ENCODE measurements around the gene SLC22A6. TPM values are rescaled to one million over a fixed set of nuclear protein-coding genes. Genes with fewer than 3 reads are reported as not detected.

Gene SLC22A6
- total and polyA plus RNA-seq, 2 of the 13 experiments (the other 11 are each of a cell fraction or from before 2014, with no cell fraction given): not detected

DNA sequence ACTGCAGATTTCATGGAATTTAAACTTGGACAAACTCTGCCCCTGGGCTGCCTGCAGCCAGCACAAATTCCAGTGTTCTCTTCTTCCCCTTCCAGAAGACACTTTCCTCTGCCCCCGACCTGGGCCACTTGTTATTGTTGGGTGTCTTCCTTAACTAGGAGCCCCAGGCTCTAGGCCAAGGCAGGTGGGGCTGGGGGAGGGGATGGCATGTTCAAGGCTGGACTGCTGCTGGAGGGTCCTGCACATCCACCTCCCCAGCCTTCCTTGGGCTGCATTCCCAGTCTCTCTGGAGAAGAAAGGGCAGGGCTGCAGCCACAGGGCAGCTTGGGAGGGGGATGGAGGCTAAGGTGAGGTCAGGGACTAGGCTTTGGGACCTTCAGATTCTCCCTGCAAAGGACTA is 11.5 kb upstream of the SLC22A6 start:
- Histone ChIP-seq H3K9me3 (ENCODE audit: low read length) (no peaks in the 10 kb centered on the region), H3K27me3 (ENCODE audit: control insufficient read depth in 1 of 2, insufficient read depth in 2 of 2, low read length in 2 of 2) (peaks cover 6 to 8% of the 10 kb centered on the region in 2 experiments), H2AFZ (ENCODE audit: low read length) (no peak overlapping the region), H3K4me1 (ENCODE audit: insufficient read depth, low read length) (no peaks in the 10 kb centered on the region), H3K36me3 (replicated peaks in 1 of 2; ENCODE audit: control insufficient read depth in 1 of 2, insufficient read depth in 2 of 2, low read length in 2 of 2) (no peaks in the 10 kb centered on the region), H3K79me2 (ENCODE audit: insufficient read depth, low read length) (no peaks in the 10 kb centered on the region), H3K4me2 (ENCODE audit: low read depth, low read length) (no peak overlapping the region), H4K20me1 (ENCODE audit: insufficient read depth, low read length) (no peaks in the 10 kb centered on the region), H3K27ac (ENCODE audit: extremely low read length, insufficient read depth, low read length) (no peak overlapping the region), H3K9ac (ENCODE audit: insufficient read depth, low read depth, low read length) (no peak overlapping the region), H3K4me3 (replicated peaks in 1 of 3; ENCODE audit: insufficient read depth in 1 of 3, low read depth in 2 of 3, low read length in 3 of 3) (no peak overlapping the region)
- DNase-seq (ENCODE audit: low spot score) (no peak), FAIRE-seq (no peak), ATAC-seq (no peak)
- intact Hi-C loops (cut with micrococcal nuclease; ENCODE audit: unreplicated experiment): no loop called here
- ChIA-PET POLR2A (no interaction called here), CTCF (ENCODE audit: low intra/inter-chr PET ratio, low total read pairs) (no interaction called here)
- TF ChIP-seq, protein P1, sequence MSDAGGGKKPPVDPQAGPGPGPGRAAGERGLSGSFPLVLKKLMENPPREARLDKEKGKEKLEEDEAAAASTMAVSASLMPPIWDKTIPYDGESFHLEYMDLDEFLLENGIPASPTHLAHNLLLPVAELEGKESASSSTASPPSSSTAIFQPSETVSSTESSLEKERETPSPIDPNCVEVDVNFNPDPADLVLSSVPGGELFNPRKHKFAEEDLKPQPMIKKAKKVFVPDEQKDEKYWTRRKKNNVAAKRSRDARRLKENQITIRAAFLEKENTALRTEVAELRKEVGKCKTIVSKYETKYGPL (CRISPR knock-in tag; IDR thresholded peaks at IDR 0.05): no peak
- TF ChIP-seq, protein P2, sequence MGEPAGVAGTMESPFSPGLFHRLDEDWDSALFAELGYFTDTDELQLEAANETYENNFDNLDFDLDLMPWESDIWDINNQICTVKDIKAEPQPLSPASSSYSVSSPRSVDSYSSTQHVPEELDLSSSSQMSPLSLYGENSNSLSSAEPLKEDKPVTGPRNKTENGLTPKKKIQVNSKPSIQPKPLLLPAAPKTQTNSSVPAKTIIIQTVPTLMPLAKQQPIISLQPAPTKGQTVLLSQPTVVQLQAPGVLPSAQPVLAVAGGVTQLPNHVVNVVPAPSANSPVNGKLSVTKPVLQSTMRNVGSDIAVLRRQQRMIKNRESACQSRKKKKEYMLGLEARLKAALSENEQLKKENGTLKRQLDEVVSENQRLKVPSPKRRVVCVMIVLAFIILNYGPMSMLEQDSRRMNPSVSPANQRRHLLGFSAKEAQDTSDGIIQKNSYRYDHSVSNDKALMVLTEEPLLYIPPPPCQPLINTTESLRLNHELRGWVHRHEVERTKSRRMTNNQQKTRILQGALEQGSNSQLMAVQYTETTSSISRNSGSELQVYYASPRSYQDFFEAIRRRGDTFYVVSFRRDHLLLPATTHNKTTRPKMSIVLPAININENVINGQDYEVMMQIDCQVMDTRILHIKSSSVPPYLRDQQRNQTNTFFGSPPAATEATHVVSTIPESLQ (CRISPR knock-in tag; conservative IDR thresholded peaks at IDR 0.05): no peak
- TF ChIP-seq ZFP82 (CRISPR knock-in tag; IDR thresholded peaks at IDR 0.05; ENCODE audit: borderline replicate concordance) (no peak), SSRP1 (CRISPR knock-in tag; IDR thresholded peaks at IDR 0.05) (no peak)
- TF ChIP-seq, protein P3, sequence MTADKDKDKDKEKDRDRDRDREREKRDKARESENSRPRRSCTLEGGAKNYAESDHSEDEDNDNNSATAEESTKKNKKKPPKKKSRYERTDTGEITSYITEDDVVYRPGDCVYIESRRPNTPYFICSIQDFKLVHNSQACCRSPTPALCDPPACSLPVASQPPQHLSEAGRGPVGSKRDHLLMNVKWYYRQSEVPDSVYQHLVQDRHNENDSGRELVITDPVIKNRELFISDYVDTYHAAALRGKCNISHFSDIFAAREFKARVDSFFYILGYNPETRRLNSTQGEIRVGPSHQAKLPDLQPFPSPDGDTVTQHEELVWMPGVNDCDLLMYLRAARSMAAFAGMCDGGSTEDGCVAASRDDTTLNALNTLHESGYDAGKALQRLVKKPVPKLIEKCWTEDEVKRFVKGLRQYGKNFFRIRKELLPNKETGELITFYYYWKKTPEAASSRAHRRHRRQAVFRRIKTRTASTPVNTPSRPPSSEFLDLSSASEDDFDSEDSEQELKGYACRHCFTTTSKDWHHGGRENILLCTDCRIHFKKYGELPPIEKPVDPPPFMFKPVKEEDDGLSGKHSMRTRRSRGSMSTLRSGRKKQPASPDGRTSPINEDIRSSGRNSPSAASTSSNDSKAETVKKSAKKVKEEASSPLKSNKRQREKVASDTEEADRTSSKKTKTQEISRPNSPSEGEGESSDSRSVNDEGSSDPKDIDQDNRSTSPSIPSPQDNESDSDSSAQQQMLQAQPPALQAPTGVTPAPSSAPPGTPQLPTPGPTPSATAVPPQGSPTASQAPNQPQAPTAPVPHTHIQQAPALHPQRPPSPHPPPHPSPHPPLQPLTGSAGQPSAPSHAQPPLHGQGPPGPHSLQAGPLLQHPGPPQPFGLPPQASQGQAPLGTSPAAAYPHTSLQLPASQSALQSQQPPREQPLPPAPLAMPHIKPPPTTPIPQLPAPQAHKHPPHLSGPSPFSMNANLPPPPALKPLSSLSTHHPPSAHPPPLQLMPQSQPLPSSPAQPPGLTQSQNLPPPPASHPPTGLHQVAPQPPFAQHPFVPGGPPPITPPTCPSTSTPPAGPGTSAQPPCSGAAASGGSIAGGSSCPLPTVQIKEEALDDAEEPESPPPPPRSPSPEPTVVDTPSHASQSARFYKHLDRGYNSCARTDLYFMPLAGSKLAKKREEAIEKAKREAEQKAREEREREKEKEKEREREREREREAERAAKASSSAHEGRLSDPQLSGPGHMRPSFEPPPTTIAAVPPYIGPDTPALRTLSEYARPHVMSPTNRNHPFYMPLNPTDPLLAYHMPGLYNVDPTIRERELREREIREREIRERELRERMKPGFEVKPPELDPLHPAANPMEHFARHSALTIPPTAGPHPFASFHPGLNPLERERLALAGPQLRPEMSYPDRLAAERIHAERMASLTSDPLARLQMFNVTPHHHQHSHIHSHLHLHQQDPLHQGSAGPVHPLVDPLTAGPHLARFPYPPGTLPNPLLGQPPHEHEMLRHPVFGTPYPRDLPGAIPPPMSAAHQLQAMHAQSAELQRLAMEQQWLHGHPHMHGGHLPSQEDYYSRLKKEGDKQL (CRISPR knock-in tag; IDR thresholded peaks at IDR 0.05; ENCODE audit: low read depth): no peak
- TF ChIP-seq, protein P4, sequence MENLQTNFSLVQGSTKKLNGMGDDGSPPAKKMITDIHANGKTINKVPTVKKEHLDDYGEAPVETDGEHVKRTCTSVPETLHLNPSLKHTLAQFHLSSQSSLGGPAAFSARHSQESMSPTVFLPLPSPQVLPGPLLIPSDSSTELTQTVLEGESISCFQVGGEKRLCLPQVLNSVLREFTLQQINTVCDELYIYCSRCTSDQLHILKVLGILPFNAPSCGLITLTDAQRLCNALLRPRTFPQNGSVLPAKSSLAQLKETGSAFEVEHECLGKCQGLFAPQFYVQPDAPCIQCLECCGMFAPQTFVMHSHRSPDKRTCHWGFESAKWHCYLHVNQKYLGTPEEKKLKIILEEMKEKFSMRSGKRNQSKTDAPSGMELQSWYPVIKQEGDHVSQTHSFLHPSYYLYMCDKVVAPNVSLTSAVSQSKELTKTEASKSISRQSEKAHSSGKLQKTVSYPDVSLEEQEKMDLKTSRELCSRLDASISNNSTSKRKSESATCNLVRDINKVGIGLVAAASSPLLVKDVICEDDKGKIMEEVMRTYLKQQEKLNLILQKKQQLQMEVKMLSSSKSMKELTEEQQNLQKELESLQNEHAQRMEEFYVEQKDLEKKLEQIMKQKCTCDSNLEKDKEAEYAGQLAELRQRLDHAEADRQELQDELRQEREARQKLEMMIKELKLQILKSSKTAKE (CRISPR knock-in tag; IDR thresholded peaks at IDR 0.05; ENCODE audit: borderline replicate concordance): no peak
- BruUV-seq (replicated peaks): no TSS peak
- in situ Hi-C loops (cut with HindIII; ENCODE audit: extremely low pct_ligation_motif_present, low pct_unique_long_range_greater_than_20kb): no loop called here
- 0% methylated on average over 1 of the region's 1 CpG for WGBS (ENCODE audit: low lambda C conversion rate)

Measured in HepG2 (cell line).